ENCODE results near the gene ASTN2.

ASTN2 gene

DNA sequence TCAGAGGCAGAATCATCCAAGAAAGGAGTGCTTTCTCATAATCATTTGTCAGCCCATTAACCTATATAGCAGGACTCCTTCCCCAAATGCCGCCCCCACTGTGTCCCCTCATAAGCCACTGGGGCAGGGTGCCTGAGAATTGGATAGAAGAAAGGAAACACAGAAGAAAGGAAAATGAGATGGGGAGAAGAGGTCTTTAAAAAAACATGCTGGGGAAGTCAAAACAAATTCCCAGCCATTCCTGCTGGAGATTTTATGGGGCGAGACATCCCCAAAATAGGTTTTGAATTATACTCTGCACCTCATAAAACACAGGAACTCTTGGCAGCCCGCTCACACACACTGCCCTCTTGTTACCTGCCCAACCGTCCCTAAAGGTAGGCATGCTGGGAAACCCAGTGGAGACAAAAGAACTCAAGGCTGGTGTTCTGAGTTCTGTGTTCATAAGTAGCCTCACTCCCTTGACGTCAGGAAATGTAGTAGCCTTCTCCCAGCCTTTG lies 19.7 kb downstream of the ASTN2 start:
- Histone ChIP-seq H3K4me3 (ENCODE audit: low read depth, low read length) (no peak overlapping the region), H3K27ac (no peak overlapping the region), H3K27me3 (ENCODE audit: insufficient read depth, low read depth, severe bottlenecking) (no peaks in the 10 kb centered on the region), H3K9me3 (ENCODE audit: severe bottlenecking) (no peaks in the 10 kb centered on the region), H3K36me3 (peaks cover 30% of the 10 kb centered on the region)
- TF ChIP-seq, protein P1, sequence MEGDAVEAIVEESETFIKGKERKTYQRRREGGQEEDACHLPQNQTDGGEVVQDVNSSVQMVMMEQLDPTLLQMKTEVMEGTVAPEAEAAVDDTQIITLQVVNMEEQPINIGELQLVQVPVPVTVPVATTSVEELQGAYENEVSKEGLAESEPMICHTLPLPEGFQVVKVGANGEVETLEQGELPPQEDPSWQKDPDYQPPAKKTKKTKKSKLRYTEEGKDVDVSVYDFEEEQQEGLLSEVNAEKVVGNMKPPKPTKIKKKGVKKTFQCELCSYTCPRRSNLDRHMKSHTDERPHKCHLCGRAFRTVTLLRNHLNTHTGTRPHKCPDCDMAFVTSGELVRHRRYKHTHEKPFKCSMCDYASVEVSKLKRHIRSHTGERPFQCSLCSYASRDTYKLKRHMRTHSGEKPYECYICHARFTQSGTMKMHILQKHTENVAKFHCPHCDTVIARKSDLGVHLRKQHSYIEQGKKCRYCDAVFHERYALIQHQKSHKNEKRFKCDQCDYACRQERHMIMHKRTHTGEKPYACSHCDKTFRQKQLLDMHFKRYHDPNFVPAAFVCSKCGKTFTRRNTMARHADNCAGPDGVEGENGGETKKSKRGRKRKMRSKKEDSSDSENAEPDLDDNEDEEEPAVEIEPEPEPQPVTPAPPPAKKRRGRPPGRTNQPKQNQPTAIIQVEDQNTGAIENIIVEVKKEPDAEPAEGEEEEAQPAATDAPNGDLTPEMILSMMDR (IDR thresholded peaks at IDR 0.05; ENCODE audit: low read depth, low read length) = no peak
- DNase-seq = no peak

DNA sequence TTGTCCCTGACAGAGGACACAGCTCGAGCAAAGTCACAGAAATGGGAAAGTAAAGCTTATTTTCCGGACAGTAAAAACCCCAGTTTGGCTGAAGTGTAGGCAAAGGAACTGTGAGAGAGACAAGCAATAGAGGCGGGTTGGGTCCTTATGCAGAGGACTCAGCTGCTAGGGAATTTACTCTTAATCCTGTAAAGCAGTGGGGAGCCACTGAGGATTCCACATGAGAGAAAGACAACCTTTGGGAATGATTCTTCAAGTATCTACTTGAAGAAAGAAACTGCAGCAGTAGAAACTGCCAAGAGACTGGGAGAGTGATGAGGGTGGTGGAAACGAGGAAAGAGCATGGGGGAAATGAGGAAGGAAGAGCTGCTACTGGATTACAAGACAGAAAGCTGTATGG lies 20.2 kb downstream of the ASTN2 start:
- DNase-seq = no peak
- Histone ChIP-seq H3K9me3 (ENCODE audit: severe bottlenecking) (no peaks in the 10 kb centered on the region), H3K36me3 (peaks cover 25% of the 10 kb centered on the region), H3K27me3 (ENCODE audit: insufficient read depth, low read depth, severe bottlenecking) (no peaks in the 10 kb centered on the region), H3K4me3 (ENCODE audit: low read depth, low read length) (no peak overlapping the region), H3K27ac (no peak overlapping the region)
- TF ChIP-seq, protein P1 (IDR thresholded peaks at IDR 0.05; ENCODE audit: low read depth, low read length) = no peak

DNA sequence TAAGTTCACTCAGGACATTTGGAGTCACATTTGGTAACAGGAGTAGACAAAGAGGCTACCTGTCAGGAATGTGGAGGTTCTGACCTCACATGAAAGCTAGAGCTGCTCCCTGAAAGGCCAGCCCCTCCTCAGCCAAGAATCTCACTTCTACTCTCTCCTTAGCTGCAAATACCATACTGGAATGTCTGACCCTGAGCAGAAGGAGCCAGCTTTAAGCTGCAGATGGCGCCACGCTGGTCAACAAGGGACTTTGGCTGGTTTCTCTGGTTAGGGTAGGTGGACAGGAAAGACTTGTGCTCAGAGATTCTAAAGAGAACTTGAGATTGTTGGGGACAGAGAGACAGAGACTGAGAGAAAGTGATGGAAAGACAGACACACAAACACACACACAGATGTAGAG lies 21.9 kb downstream of the ASTN2 start:
- no peaks in the 10 kb centered on the region for H3K27me3 ChIP-seq (ENCODE audit: insufficient read depth, low read depth, severe bottlenecking)
- peak; percentile 57 for DNase-seq
- peaks cover 16% of the 10 kb centered on the region for H3K36me3 ChIP-seq
- H3K4me3 ChIP-seq (ENCODE audit: low read depth, low read length) = no peak overlapping the region
- peak overlapping the region; percentile 31 for H3K27ac ChIP-seq
- no peaks in the 10 kb centered on the region for H3K9me3 ChIP-seq (ENCODE audit: severe bottlenecking)
- TF ChIP-seq, protein P1 (IDR thresholded peaks at IDR 0.05; ENCODE audit: low read depth, low read length) = peak; percentile 41; the same call in 1 of the 2 replicates

DNA sequence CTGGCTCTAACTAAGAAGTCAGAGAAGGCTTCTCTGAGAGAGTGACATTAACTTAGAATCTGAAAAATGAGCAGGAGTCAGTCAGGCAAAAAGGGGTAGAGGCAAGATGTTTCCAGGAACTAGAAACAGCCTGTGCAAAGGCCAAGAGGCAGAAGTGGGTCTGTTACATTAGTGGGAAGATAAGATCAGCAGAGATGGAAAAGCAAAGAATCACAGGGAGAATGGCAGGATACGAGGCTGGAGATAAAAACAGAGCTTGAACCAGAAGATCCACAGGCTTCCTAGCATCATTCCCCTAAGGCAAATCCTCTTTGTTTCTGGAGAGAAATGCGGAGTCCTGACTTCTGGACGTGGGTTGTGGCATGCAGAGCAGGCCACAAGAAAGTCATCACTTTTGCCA lies 27.4 kb downstream of the ASTN2 start:
- TF ChIP-seq, protein P1 (IDR thresholded peaks at IDR 0.05; ENCODE audit: low read depth, low read length) = no peak
- Histone ChIP-seq H3K9me3 (ENCODE audit: severe bottlenecking) (no peaks in the 10 kb centered on the region), H3K36me3 (peaks cover 26% of the 10 kb centered on the region), H3K4me3 (ENCODE audit: low read depth, low read length) (no peak overlapping the region), H3K27ac (no peak overlapping the region), H3K27me3 (ENCODE audit: insufficient read depth, low read depth, severe bottlenecking) (no peaks in the 10 kb centered on the region)
- DNase-seq = no peak

DNA sequence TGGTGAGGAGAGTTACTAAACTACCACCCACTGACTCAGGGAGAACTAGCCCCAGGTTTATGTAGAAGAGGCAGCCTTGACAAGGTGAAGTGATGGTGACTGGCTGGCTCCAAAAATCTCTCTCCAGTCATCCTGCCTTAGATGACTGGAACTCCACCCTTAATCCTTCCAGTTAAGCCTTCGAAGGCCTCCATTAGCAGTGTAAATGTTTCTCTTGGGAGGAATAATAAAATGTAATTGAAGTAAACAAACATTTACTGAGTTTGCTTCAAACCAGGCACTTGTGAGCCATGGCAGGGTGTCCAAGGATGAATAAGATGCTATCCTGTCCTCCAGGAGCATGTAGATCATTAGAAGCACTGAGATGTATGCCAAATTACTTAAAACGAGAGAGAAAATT lies 35.5 kb downstream of the ASTN2 start:
- no peak overlapping the region for H3K4me3 ChIP-seq (ENCODE audit: low read depth, low read length)
- no peak for DNase-seq
- H3K9me3 ChIP-seq (ENCODE audit: severe bottlenecking) = no peaks in the 10 kb centered on the region
- H3K27me3 ChIP-seq (ENCODE audit: insufficient read depth, low read depth, severe bottlenecking) = no peaks in the 10 kb centered on the region
- TF ChIP-seq, protein P1 (IDR thresholded peaks at IDR 0.05; ENCODE audit: low read depth, low read length) = no peak
- H3K27ac ChIP-seq = no peak overlapping the region
- peaks cover 34% of the 10 kb centered on the region for H3K36me3 ChIP-seq

DNA sequence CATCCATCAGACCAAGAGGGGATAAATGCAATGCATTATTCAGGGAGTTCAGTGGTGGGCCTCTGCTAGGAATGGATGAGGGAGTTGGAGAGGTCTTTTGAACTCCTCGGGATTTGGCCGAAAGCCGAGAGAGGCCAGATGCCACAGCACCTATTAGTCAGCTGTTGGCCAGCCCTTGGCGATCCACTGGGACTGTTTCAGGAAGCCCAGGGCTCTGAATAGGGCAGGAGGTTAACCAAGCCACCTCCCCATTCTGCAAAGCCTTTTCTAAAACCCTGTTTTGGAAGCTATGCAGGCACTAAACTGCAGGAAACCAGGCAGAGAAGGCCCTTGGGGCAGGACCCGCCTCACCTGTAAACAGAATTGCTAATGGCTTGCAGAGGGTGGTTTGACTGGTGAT lies 37.8 kb downstream of the ASTN2 start:
- Histone ChIP-seq H3K27ac (peak overlapping the region; percentile 90), H3K9me3 (ENCODE audit: severe bottlenecking) (no peaks in the 10 kb centered on the region), H3K27me3 (ENCODE audit: insufficient read depth, low read depth, severe bottlenecking) (no peaks in the 10 kb centered on the region), H3K4me3 (ENCODE audit: low read depth, low read length) (peak overlapping the region; percentile 20), H3K36me3 (peaks cover 22% of the 10 kb centered on the region)
- peak; percentile 92 for DNase-seq
- TF ChIP-seq, protein P1 (IDR thresholded peaks at IDR 0.05; ENCODE audit: low read depth, low read length) = no peak
